GM23248 (cell line): ENCODE data around the gene ANKRD1.

ENCODE experiments used
- EZH2 ChIP-seq: fragments of 200-600 bp; sonication (generic); IDR thresholded peaks from 2 replicates; pipeline ENCODE4 v1.6.1; 2018; ENCODE audit warnings: antibody characterized with exemption, mild to moderate bottlenecking; ENCODE audit not compliant: insufficient read depth, poor library complexity, severe bottlenecking
- EZH2phosphoT487 ChIP-seq: fragments of 200-600 bp; sonication (generic); IDR thresholded peaks from 2 replicates; pipeline ENCODE4 v1.6.1; 2018; ENCODE audit warnings: antibody characterized with exemption, moderate library complexity, mild to moderate bottlenecking, low read depth; ENCODE audit not compliant: insufficient read depth

DNA sequence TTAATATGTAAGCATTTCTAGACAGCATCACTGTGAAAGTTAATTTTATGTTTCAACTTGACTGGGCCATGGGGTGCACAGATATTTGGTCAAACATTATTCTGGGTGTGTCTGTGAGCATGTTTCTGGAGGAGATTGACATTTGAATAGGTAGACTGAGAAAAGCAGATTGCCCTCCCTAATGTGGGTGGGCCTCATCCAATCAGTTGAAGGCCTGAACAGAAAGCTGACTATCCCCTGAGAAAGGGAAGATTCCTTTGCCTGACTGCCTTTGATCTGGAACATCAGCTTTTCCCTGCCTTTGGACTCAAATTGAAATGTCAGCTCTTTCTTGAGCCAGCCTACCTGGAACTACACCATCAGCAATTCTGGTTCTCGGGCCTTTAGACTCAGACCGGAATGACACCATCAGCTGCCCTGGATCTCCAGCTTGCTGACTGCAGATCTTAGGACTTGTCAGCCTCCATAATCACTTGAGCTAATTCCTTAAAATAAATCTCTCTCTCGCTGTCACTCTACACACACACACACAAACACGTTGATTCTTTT is 54.8 kb downstream of the ANKRD1 start:
- TF ChIP-seq EZH2 (no peak), EZH2phosphoT487 (no peak)
